Measurements from ENCODE around the gene AMIGO3. TPM values are rescaled to one million over a fixed set of nuclear protein-coding genes. Genes with fewer than 3 reads are reported as not detected.

Gene AMIGO3, protein sequence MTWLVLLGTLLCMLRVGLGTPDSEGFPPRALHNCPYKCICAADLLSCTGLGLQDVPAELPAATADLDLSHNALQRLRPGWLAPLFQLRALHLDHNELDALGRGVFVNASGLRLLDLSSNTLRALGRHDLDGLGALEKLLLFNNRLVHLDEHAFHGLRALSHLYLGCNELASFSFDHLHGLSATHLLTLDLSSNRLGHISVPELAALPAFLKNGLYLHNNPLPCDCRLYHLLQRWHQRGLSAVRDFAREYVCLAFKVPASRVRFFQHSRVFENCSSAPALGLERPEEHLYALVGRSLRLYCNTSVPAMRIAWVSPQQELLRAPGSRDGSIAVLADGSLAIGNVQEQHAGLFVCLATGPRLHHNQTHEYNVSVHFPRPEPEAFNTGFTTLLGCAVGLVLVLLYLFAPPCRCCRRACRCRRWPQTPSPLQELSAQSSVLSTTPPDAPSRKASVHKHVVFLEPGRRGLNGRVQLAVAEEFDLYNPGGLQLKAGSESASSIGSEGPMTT
- total RNA-seq (2021), result 1.0 TPM in 1 of 2 replicates, not detected in the other
- Bru-seq, nascent RNA, result percentile 32 among the genes with signal in this experiment
- not detected for BruChase-seq, experiment 1, labeled RNA remaining after a 2-hour chase
- BruChase-seq, experiment 2, labeled RNA remaining after a 6-hour chase, result percentile 47 among the genes with signal in this experiment
- long read RNA-seq, transcript AMIGO3-201 (1 exons, 2,862 nt), result major isoform, 10 of 10 reads
- long read RNA-seq, partial matches to known transcripts, result 0 of 10 reads
- long read RNA-seq, other reads (novel, unspliced or antisense), result 0 of 10 reads

DNA sequence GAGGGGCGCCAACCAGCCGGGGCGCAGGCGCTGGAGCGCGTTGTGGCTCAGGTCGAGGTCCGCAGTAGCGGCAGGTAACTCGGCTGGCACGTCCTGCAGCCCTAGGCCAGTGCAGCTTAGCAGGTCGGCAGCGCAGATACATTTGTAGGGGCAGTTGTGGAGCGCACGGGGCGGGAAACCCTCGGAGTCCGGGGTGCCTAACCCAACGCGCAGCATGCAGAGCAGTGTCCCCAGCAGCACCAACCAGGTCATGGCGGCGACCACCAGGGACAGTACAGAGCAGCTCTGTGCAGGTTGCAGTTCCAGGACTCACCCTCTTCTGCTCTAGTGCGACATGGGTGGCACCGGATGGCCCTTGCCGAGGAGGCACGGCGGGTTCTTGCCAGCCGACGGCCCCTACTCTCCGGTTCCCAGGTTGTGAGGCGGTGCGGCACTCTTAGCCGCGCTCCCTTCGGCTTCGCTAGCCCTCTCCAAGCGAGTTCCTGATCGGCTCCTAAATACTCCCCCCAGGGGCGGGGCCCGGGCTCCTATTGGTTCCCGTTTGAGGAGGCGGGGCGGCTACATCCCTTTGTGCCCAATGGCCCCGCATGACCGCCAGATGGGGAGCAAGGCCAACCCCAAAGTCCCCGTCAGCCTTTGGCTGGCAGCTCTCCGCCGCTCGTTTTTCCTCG, at the start of gene AMIGO3:
Gene AMIGO3 (minus strand): TSS at position 471 of the 671 bp plus-strand sequence. CDS start 219 bp downstream, at position 252.
- H3K79me2 ChIP-seq (ENCODE audit: low read depth), result peaks cover 9% of the 10 kb centered on the region
- TF ChIP-seq EZH2 (IDR thresholded peaks at IDR 0.05; ENCODE audit: low read depth), result no peak
- TF ChIP-seq, protein P1, sequence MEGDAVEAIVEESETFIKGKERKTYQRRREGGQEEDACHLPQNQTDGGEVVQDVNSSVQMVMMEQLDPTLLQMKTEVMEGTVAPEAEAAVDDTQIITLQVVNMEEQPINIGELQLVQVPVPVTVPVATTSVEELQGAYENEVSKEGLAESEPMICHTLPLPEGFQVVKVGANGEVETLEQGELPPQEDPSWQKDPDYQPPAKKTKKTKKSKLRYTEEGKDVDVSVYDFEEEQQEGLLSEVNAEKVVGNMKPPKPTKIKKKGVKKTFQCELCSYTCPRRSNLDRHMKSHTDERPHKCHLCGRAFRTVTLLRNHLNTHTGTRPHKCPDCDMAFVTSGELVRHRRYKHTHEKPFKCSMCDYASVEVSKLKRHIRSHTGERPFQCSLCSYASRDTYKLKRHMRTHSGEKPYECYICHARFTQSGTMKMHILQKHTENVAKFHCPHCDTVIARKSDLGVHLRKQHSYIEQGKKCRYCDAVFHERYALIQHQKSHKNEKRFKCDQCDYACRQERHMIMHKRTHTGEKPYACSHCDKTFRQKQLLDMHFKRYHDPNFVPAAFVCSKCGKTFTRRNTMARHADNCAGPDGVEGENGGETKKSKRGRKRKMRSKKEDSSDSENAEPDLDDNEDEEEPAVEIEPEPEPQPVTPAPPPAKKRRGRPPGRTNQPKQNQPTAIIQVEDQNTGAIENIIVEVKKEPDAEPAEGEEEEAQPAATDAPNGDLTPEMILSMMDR (conservative IDR thresholded peaks at IDR 0.05), result no peak
- CTCF ChIA-PET, result no interaction called here
- BruUV-seq (replicated peaks), result no TSS peak
- H3K9me3 ChIP-seq (ENCODE audit: insufficient read depth, low read depth), result no peaks in the 10 kb centered on the region
- H3K27me3 ChIP-seq (ENCODE audit: insufficient read depth, low read depth), result no peaks in the 10 kb centered on the region
- POLR2A ChIA-PET (ENCODE audit: unreplicated experiment), result no interaction called here
- no peak for DNase-seq
- no peaks in the 10 kb centered on the region for H4K20me1 ChIP-seq (ENCODE audit: insufficient read depth)
- peaks cover 7% of the 10 kb centered on the region; the same call in 1 of the 2 replicates for H3K4me1 ChIP-seq (replicated peaks; ENCODE audit: insufficient read depth)
- no peaks in the 10 kb centered on the region for H3K9me2 ChIP-seq (ENCODE audit: insufficient read depth)
- no peak within 1 kb of the TSS for H3K4me2 ChIP-seq
- H2AFZ ChIP-seq, result no peak within 1 kb of the TSS
- no peak within 1 kb of the TSS for H3K27ac ChIP-seq
- H3K4me3 ChIP-seq, result no peak within 1 kb of the TSS
- intact Hi-C loops (cut with micrococcal nuclease; ENCODE audit: unreplicated experiment), result loop anchor here (10.0 kb wide), 1 partner anchor 385 kb away; no protein-coding TSS in a partner anchor
- no peaks in the 10 kb centered on the region for H3K36me3 ChIP-seq (ENCODE audit: low read depth)
- H3F3A ChIP-seq (ENCODE audit: insufficient read depth, low read depth), result peaks cover 2% of the 10 kb centered on the region; the same call in 1 of the 2 replicates

DNA sequence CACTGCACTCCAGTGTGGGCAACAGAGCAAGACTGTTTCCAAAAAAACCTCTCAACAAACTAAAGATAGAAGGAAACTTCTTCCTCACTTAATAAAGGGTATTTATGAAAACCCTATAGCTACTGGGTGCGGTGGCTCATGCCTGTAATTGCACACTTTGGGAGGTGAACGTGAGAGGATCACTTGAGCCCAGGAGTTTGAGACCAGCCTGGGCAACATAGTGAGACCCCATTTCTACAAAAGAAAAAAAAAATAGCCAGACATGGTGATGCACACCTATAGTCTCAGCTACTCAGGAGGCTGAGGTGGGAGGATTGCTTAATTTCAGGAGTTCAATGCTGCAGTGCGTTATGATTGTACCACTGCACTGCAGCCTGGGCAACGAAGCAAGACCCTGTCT, 44.5 kb upstream of the AMIGO3 start:
- peaks cover 19% of the 10 kb centered on the region for H3K79me2 ChIP-seq (ENCODE audit: low read depth)

More for the DNA sequence above, 44.5 kb upstream of the AMIGO3 start:
- Histone ChIP-seq H3K27ac (no peak overlapping the region), H3K27me3 (ENCODE audit: insufficient read depth, low read depth) (no peaks in the 10 kb centered on the region), H3F3A (ENCODE audit: insufficient read depth, low read depth) (no peaks in the 10 kb centered on the region), H3K9me2 (ENCODE audit: insufficient read depth) (no peaks in the 10 kb centered on the region), H3K4me3 (no peak overlapping the region), H3K36me3 (ENCODE audit: low read depth) (no peaks in the 10 kb centered on the region), H3K4me2 (no peak overlapping the region), H3K4me1 (replicated peaks; ENCODE audit: insufficient read depth) (no peaks in the 10 kb centered on the region), H2AFZ (no peak overlapping the region), H4K20me1 (ENCODE audit: insufficient read depth) (no peaks in the 10 kb centered on the region; the same call in none of the 2 replicates), H3K9me3 (ENCODE audit: insufficient read depth, low read depth) (no peaks in the 10 kb centered on the region)
- no peak for TF ChIP-seq EZH2 (IDR thresholded peaks at IDR 0.05; ENCODE audit: low read depth)
- TF ChIP-seq, protein P1 (conservative IDR thresholded peaks at IDR 0.05), result no peak
- no TSS peak for BruUV-seq (replicated peaks)
- CTCF ChIA-PET, result no interaction called here
- POLR2A ChIA-PET (ENCODE audit: unreplicated experiment), result no interaction called here
- intact Hi-C loops (cut with micrococcal nuclease; ENCODE audit: unreplicated experiment), result no loop called here
- no peak for DNase-seq
